Measurements from ENCODE around the gene RNF113B. TPM values are rescaled to one million over a fixed set of nuclear protein-coding genes. Genes with fewer than 3 reads are reported as not detected.

RNF113B gene
- total and polyA plus RNA-seq, 7 donors, result not detected

DNA sequence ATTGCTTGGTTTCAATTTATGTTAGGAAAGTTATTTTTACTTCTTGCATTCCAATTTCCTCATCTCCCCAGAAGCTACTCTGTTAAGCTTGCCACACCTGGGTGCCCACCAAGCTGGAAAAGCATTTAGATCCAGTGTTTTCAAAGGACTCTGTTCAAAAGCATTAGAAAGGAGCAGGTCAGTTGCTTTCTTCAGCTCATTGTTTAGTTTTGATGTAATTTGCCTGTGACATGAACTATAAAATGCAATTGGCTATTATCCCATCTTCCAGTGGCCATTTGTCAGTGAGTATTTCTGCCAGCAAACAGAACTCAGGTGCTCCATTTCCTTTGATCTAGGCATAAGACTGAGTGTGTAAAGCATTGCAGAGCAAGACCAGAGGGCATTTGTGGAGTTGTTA, 46.7 kb upstream of the RNF113B start:
- no peaks in the 10 kb centered on the region for H3K27me3 ChIP-seq (ENCODE audit: insufficient read depth in 3 of 3, low read length in 2 of 3)
- H3K4me3 ChIP-seq, result no peak overlapping the region
- peaks cover 5% of the 10 kb centered on the region for H3K4me1 ChIP-seq
- ATAC-seq, result no peak
- TF ChIP-seq, protein P1, sequence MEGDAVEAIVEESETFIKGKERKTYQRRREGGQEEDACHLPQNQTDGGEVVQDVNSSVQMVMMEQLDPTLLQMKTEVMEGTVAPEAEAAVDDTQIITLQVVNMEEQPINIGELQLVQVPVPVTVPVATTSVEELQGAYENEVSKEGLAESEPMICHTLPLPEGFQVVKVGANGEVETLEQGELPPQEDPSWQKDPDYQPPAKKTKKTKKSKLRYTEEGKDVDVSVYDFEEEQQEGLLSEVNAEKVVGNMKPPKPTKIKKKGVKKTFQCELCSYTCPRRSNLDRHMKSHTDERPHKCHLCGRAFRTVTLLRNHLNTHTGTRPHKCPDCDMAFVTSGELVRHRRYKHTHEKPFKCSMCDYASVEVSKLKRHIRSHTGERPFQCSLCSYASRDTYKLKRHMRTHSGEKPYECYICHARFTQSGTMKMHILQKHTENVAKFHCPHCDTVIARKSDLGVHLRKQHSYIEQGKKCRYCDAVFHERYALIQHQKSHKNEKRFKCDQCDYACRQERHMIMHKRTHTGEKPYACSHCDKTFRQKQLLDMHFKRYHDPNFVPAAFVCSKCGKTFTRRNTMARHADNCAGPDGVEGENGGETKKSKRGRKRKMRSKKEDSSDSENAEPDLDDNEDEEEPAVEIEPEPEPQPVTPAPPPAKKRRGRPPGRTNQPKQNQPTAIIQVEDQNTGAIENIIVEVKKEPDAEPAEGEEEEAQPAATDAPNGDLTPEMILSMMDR (IDR thresholded peaks at IDR 0.05), result no peak
- H3K27ac ChIP-seq, result no peak overlapping the region
- H3K9me3 ChIP-seq, result no peaks in the 10 kb centered on the region
- no peaks in the 10 kb centered on the region for H3K36me3 ChIP-seq (ENCODE audit: insufficient read depth in 1 of 2, low read depth in 1 of 2)
- intact Hi-C loops (cut with DNase I), result no loop called here
- DNase-seq, result no peak

DNA sequence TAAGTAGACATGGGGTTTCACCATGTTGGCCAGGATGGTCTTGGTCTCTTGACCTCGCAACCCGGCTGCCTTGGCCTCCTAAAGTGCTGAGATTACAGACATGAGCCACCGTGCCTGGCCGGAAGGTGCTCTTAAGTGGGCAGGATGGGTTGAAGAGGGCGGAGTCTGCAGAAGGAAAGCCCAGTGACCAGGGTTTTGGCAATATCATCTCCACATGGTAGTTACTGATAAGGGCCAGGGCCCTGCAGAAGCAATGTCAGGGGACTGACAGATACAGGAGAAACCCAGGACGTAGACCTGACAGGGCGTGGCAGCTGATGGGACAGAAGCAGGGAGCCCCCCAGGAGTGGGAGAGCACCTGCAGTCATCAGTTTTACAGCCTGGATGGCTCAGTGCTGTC, 45.7 kb upstream of the RNF113B start:
- 95 to 97% (median 96%) methylated on average over 7 of the region's 7 CpGs for WGBS, 3 donors

GRCh38 chr13:98222081-98222554, 45.0 kb upstream of the RNF113B start:
- Histone ChIP-seq H3K9me3 (no peaks in the 10 kb centered on the region), H3K27ac (no peak overlapping the region), H3K4me1 (peaks cover 5% of the 10 kb centered on the region), H3K36me3 (ENCODE audit: insufficient read depth in 1 of 2, low read depth in 1 of 2) (no peaks in the 10 kb centered on the region), H3K27me3 (ENCODE audit: insufficient read depth in 3 of 3, low read length in 2 of 3) (no peaks in the 10 kb centered on the region), H3K4me3 (no peak overlapping the region)
- WGBS, 3 donors, result 80 to 86% (median 82%) methylated on average over 5 of the region's 5 CpGs
- TF ChIP-seq, protein P1 (IDR thresholded peaks at IDR 0.05), result no peak
- DNase-seq, result no peak
- ATAC-seq, result no peak
- intact Hi-C loops (cut with DNase I), result no loop called here

More for the DNA sequence above, 45.7 kb upstream of the RNF113B start:
- no peak overlapping the region for H3K4me3 ChIP-seq
- H3K4me1 ChIP-seq, result peaks cover 5% of the 10 kb centered on the region
- no peak for ATAC-seq
- H3K27ac ChIP-seq, result no peak overlapping the region
- H3K36me3 ChIP-seq (ENCODE audit: insufficient read depth in 1 of 2, low read depth in 1 of 2), result no peaks in the 10 kb centered on the region
- no peak for DNase-seq
- H3K9me3 ChIP-seq, result no peaks in the 10 kb centered on the region
- TF ChIP-seq, protein P1 (IDR thresholded peaks at IDR 0.05), result no peak
- intact Hi-C loops (cut with DNase I), result no loop called here
- no peaks in the 10 kb centered on the region for H3K27me3 ChIP-seq (ENCODE audit: insufficient read depth in 3 of 3, low read length in 2 of 3)

GRCh38 chr13:98221234-98221633, 44.2 kb upstream of the RNF113B start:
- 44 to 69% (median 53%) methylated on average over 6 of the region's 6 CpGs for WGBS, 3 donors
- Histone ChIP-seq H3K36me3 (ENCODE audit: insufficient read depth in 1 of 2, low read depth in 1 of 2) (no peaks in the 10 kb centered on the region), H3K27ac (no peak overlapping the region), H3K9me3 (no peaks in the 10 kb centered on the region), H3K27me3 (ENCODE audit: insufficient read depth in 3 of 3, low read length in 2 of 3) (no peaks in the 10 kb centered on the region), H3K4me3 (no peak overlapping the region), H3K4me1 (peaks cover 5% of the 10 kb centered on the region)
- intact Hi-C loops (cut with DNase I), result no loop called here
- no peak for ATAC-seq
- TF ChIP-seq, protein P1 (IDR thresholded peaks at IDR 0.05), result no peak
- DNase-seq, result no peak

GRCh38 chr13:98220271-98220791, 43.3 kb upstream of the RNF113B start:
- no peak overlapping the region for H3K27ac ChIP-seq
- H3K36me3 ChIP-seq (ENCODE audit: insufficient read depth in 1 of 2, low read depth in 1 of 2), result no peaks in the 10 kb centered on the region
- ATAC-seq, result no peak

More at GRCh38 chr13:98220271-98220791, 43.3 kb upstream of the RNF113B start:
- Histone ChIP-seq H3K4me3 (no peak overlapping the region), H3K4me1 (peaks cover 5% of the 10 kb centered on the region), H3K27me3 (ENCODE audit: insufficient read depth in 3 of 3, low read length in 2 of 3) (no peaks in the 10 kb centered on the region), H3K9me3 (no peaks in the 10 kb centered on the region)
- 54 to 75% (median 55%) methylated on average over 4 of the region's 4 CpGs for WGBS, 3 donors
- intact Hi-C loops (cut with DNase I), result no loop called here
- TF ChIP-seq, protein P1 (IDR thresholded peaks at IDR 0.05), result no peak
- no peak for DNase-seq

Data from psoas muscle (tissue), 8 donors.